Measurements from ENCODE around the gene MRPS30. TPM values are rescaled to one million over a fixed set of nuclear protein-coding genes. Genes with fewer than 3 reads are reported as not detected.
"Not testable (repeated sequence)": the region's sequence is repeated elsewhere in the genome, so short reads cannot be mapped to it uniquely, and the experiment has no call there.

MRPS30 gene
- total RNA-seq (2014; rRNA removed; shearing (Covaris generic)), result 57.9 and 70.1 TPM in 2 replicates

GRCh38 chr5:44808435-44809214 lies at the start of gene MRPS30:
TSS of gene MRPS30 (plus strand) at chr5:44808947. CDS start at chr5:44808963, 16 bp downstream.
- peak; percentile 100 for DNase-seq (ENCODE audit: low spot score)

GRCh38 chr5:44769200-44769876 lies 39.4 kb upstream of the MRPS30 start:
- DNase-seq (ENCODE audit: low spot score), result no peak

GRCh38 chr5:44769877-44770209 lies 38.9 kb upstream of the MRPS30 start:
- no peak for DNase-seq (ENCODE audit: low spot score)

- DNase-seq (ENCODE audit: low spot score), result no peak
Observed at GRCh38 chr5:44770780-44771717, 37.7 kb upstream of the MRPS30 start.

GRCh38 chr5:44772397-44772796 lies 36.4 kb upstream of the MRPS30 start:
- not testable (repeated sequence) for DNase-seq (ENCODE audit: low spot score)

GRCh38 chr5:44774279-44774880 lies 34.4 kb upstream of the MRPS30 start:
- DNase-seq (ENCODE audit: low spot score), result peak; percentile 61

GRCh38 chr5:44779167-44779566 lies 29.6 kb upstream of the MRPS30 start:
- no peak for DNase-seq (ENCODE audit: low spot score)

GRCh38 chr5:44783634-44784315 lies 25.0 kb upstream of the MRPS30 start:
- DNase-seq (ENCODE audit: low spot score), result no peak

GRCh38 chr5:44787731-44788130 lies 21.0 kb upstream of the MRPS30 start:
- no peak for DNase-seq (ENCODE audit: low spot score)

- DNase-seq (ENCODE audit: low spot score), result peak; percentile 31
Observed at GRCh38 chr5:44789372-44789995, 19.3 kb upstream of the MRPS30 start.

- DNase-seq (ENCODE audit: low spot score), result not testable (repeated sequence)
Observed at GRCh38 chr5:44792031-44792673, 16.6 kb upstream of the MRPS30 start.

GRCh38 chr5:44794371-44794770 lies 14.4 kb upstream of the MRPS30 start:
- DNase-seq (ENCODE audit: low spot score), result no peak

- DNase-seq (ENCODE audit: low spot score), result no peak
Observed at GRCh38 chr5:44795496-44795895, 13.3 kb upstream of the MRPS30 start.

GRCh38 chr5:44797841-44798240 lies 10.9 kb upstream of the MRPS30 start:
- DNase-seq (ENCODE audit: low spot score), result no peak

GRCh38 chr5:44801992-44802391 lies 6.8 kb upstream of the MRPS30 start:
- no peak for DNase-seq (ENCODE audit: low spot score)

- DNase-seq (ENCODE audit: low spot score), result no peak
Observed at GRCh38 chr5:44806608-44807007, 2.1 kb upstream of the MRPS30 start.

- no peak for DNase-seq (ENCODE audit: low spot score)
Observed at GRCh38 chr5:44807269-44807668, 1.5 kb upstream of the MRPS30 start.

- DNase-seq (ENCODE audit: low spot score), result peak; percentile 56
Observed at GRCh38 chr5:44809215-44809955, 638 bp downstream of the MRPS30 start.

- DNase-seq (ENCODE audit: low spot score), result no peak
Observed at GRCh38 chr5:44809956-44810420, 1.2 kb downstream of the MRPS30 start.

Measured in H4 (cell line).